GM12872 (cell line): ENCODE results near the gene TMEFF2.

Experiments
- TF ChIP-seq, protein P1 (sequence below): IDR thresholded peaks from 3 replicates; pipeline ENCODE4 v1.5.1; 2011; ENCODE audit warnings: low read depth, mild to moderate bottlenecking, low read length, moderate library complexity; ENCODE audit not compliant: insufficient read depth

TMEFF2 gene

DNA sequence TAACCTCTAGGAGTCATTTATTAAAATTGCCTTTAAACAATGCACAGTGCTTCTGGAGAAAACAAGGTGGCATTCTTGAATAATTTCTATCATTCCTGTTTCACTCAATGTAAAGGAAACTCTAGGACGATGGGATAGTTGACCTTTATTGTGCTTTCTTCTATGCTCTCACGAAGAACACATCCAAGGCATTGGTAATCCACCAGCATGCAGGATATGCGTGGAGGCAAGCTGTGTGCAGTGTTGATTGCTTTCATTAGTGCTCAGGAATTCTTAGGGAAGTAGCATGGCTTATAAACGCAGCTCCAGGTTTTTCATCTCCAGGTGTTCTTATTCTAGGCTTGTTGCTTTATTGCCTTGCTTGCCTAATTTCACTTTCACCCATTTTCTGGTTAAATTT lies 289.4 kb downstream of the TMEFF2 start:
- TF ChIP-seq, protein P1, sequence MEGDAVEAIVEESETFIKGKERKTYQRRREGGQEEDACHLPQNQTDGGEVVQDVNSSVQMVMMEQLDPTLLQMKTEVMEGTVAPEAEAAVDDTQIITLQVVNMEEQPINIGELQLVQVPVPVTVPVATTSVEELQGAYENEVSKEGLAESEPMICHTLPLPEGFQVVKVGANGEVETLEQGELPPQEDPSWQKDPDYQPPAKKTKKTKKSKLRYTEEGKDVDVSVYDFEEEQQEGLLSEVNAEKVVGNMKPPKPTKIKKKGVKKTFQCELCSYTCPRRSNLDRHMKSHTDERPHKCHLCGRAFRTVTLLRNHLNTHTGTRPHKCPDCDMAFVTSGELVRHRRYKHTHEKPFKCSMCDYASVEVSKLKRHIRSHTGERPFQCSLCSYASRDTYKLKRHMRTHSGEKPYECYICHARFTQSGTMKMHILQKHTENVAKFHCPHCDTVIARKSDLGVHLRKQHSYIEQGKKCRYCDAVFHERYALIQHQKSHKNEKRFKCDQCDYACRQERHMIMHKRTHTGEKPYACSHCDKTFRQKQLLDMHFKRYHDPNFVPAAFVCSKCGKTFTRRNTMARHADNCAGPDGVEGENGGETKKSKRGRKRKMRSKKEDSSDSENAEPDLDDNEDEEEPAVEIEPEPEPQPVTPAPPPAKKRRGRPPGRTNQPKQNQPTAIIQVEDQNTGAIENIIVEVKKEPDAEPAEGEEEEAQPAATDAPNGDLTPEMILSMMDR, result no peak

DNA sequence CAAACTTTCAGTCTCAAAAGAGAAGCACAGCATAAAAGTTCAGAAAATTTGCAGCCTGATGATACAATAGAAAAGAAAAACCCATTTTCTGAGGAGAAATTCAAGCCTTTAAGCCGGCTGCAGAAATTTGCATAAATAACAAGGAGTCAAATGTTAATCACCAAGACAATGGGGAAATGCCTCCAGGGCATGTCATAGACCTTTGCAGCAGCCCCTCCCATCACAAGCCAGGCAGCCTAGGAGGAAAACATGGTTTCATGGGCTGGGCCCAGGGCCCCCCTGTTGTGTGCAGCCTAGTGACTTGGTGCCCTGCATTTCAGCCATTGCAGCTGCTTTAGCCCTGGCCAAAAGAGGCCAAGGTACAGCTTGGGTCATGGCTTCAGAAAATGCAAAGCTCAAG lies 293.7 kb downstream of the TMEFF2 start:
- TF ChIP-seq, protein P1, result no peak

DNA sequence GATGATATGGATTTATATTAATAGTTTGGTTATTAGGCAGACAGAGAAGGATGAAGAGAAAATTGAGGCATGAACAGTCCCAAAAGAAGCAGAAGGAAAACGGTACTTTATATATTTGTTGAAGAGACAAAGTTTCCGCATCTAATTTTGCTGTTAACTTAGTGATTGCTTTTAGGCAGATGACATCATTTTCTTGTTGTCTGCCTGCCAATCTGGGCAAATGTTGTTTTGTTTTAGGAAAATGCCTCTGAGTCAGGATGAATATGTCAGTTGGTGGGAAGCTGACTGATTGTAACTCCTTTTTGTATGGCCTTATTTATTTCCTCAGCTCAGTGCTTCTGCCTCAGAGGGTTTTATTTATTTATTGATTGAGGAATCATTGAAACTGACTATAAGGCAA lies 295.3 kb downstream of the TMEFF2 start:
- TF ChIP-seq, protein P1, result no peak
